ENCODE measurements around the gene TRAK1.

The TRAK1 gene

DNA sequence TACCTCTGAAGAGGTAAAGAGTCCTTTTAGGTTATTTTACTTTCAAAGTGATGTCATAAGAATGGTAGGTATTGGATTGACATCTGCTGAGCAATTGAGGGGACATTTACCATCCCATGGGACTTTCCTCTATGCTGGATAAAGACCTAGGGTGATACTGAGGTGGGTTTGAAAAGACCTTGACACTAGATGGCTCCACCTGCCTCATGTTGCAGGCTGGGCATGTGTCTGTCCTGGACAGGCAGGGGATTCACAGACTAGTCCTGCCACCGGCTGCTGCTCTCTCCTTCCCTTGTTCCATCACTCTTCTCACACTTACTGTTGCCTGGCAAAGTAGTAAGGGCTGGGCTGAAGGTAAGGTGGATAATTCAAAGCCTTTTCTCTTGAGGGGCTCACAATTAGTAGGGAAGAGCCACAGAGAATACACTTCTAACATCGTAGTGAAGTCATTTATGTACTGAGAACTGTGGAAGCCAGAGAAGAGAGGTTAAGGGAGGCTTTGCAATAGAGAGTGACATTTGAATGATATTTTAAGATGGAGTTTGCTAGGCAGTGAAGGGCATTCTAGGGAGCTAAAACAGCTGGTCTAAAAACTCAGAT lies 27.7 kb downstream of the TRAK1 start:
- no peak for DNase-seq (ENCODE audit: low read depth)

GRCh38 chr3:42119561-42120355 lies 28.6 kb downstream of the TRAK1 start:
- DNase-seq (ENCODE audit: low read depth): no peak
- H3K4me3 ChIP-seq (ENCODE audit: low read length): no peak overlapping the region
- TF ChIP-seq CTCF (conservative IDR thresholded peaks at IDR 0.05; ENCODE audit: low read depth, low read length): no peak

More for the DNA sequence above, 27.7 kb downstream of the TRAK1 start:
- no peak overlapping the region for H3K4me3 ChIP-seq (ENCODE audit: low read length)
- peak; percentile 42 for TF ChIP-seq CTCF (conservative IDR thresholded peaks at IDR 0.05; ENCODE audit: low read depth, low read length)

DNA sequence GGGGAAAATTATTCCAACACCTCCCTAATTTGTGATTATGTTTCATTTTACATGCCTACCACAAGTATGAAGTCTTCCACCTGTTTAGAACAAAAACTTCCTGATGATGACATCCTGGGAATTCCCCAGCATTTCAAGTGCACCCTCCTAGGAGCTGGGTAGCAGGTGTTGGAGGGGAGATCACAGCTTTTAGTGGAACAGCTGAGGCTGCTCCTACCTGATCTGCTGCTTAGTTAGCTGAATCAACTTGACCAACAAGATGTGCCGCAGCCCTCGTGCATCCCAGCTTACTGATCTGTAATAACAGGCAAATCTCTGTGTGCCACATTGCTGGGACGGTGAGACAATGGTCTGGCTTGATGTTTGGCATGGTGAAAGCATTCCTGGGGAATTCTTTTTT lies 29.7 kb downstream of the TRAK1 start:
- DNase-seq (ENCODE audit: low read depth): no peak
- TF ChIP-seq CTCF (conservative IDR thresholded peaks at IDR 0.05; ENCODE audit: low read depth, low read length): no peak
- no peak overlapping the region for H3K4me3 ChIP-seq (ENCODE audit: low read length)

DNA sequence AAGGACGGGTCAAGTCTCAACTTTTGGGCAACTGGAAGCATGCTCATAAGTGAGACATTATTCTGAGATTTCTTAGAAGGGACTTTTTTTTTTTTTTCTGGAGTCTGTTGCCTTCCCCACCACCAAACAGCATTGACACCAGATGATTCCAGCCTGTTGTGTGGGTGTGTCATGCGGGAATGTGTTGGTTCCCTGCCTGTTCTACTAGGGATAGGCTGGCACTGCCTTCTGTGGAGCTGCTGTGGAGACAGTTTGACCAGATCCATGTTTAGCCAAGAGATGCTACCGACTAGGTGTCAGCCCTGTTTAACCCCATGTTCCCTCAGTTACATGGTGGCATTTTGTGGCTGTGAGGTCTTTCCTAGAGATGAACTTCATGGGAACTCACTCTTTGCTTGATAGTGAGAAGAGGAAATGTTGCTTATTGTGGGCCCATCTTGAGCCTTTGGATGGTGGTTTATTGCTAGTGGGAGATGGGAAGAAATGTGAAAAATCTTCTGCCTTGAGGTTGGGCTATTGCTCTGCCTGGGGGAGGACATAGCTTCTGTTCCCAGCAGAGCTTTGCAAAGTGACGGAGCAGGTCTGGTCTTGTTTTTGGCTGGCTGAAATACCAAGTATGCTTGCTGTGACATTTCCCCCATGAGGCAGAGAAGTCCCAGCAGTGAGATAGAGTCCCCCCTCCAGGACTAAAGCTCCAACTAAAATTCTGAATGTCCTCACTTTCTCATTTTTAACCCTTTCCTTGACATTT lies 31.3 kb downstream of the TRAK1 start:
- H3K4me3 ChIP-seq (ENCODE audit: low read length): no peak overlapping the region
- no peak for TF ChIP-seq CTCF (conservative IDR thresholded peaks at IDR 0.05; ENCODE audit: low read depth, low read length)
- no peak for DNase-seq (ENCODE audit: low read depth)

- no peak for DNase-seq (ENCODE audit: low read depth)
- H3K4me3 ChIP-seq (ENCODE audit: low read length): no peak overlapping the region
These were observed 31.9 kb downstream of the TRAK1 start for GRCh38 chr3:42123012-42123581.

More at GRCh38 chr3:42123012-42123581, 31.9 kb downstream of the TRAK1 start:
- TF ChIP-seq CTCF (conservative IDR thresholded peaks at IDR 0.05; ENCODE audit: low read depth, low read length): no peak

Data from retinal pigment epithelial cell (primary cell).